Measurements from ENCODE around the gene CISTR.

Gene CISTR

GRCh38 chr12:53713516-53713915, 38.3 kb downstream of the CISTR start:
- DNase-seq, result no peak

GRCh38 chr12:53712059-53712643, 39.6 kb downstream of the CISTR start:
- DNase-seq, result no peak

DNA sequence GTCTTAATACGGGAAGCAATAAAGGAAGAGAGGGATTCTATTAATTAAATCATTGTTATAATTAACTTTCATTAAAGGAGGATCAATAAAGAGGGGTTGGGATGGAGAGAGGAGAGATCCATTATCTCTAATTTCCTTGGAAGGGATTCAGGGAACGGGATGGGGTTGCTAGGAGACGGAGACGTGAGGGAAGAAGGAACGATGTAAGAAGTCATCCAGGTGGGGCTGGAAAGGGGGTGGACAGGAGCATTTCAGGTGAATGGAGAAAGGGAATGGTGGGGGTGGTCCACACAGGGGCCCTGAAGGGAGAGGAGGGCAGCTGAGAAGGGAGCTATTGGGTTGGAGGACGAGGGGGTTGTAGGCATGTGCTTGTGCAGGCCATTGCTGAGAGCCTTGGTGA, 41.7 kb downstream of the CISTR start:
- no peak for DNase-seq

DNA sequence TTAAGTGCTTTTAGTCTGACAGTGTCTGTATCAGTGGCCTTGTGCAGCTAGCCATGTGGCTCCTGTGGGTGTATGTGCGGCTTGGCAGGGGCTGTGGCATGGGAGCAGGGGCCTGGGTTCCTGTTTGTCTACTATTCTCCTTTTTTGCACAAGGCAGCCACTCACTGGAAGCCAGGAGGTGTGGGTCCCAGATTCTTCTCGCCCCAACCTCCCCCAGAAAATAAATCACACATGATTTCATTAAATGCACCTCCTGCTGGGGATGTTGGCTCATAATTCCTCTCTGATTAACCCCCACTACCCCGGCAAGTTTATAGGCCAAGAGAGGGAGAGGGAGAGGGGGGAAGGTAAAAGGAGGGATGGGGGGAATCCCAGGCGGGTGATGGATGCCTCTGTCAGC, 42.1 kb downstream of the CISTR start:
- DNase-seq, result no peak

DNA sequence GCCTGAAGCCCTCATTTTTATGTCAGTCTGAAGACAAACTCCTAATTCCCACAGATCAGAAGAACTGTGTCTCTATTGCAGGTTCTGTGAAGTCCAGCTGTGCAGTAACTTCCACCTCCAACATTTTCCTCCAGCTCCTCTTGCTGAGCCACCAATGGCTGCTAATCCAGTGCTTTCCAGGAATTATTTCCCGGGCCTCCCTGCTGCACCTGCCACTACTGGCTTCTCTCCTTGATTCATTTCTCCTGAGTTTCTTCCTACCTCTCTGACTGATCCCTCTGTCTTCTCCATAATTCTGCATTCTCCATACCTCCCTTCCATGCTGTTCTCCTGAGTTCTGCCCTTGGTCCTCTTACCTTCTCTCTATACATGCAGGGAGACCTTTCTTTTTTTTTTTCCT, 45.7 kb downstream of the CISTR start:
- no peak for DNase-seq

- no peak for DNase-seq
Measured at GRCh38 chr12:53703756-53704155, 48.0 kb downstream of the CISTR start.

DNA sequence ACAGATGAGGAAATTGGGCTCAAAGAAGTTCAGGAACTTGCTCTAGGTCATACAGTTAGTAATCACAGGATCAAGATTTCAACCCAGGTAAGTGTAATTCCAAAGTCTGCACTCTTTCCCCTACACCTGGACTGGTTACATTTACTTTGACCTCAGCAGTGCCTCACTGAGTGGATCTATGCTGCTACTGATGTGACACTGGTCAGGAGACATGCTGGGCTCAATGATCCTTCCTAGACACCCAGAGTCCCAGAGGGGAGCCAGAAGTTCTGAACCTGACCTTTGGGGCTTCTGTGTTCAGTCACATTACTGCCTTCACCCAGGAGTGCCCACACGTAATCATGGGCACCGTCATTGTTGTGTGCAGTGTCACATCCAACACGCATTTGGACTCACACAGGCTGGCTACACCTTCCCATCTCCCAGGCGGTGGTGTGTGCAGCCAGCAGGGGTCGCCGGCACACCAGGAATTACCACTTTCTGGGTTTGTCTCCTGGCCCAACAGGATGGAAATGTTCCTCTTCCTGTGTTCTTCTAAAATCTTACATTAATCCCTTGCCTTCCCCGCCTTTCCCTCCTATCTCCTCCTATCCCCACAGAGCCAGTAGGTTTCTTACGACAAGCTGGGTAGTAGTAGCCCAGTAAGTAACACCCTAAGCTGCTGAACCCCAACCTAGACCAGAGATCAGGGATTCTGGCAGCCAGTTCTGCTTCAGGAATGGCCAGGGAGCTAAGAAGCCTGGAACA, 50.1 kb downstream of the CISTR start:
- DNase-seq, result peak; percentile 60 to 73

- peak in 1 of 2 donors; percentile 40 for DNase-seq
Measured at GRCh38 chr12:53700567-53700966, 51.2 kb downstream of the CISTR start.

DNA sequence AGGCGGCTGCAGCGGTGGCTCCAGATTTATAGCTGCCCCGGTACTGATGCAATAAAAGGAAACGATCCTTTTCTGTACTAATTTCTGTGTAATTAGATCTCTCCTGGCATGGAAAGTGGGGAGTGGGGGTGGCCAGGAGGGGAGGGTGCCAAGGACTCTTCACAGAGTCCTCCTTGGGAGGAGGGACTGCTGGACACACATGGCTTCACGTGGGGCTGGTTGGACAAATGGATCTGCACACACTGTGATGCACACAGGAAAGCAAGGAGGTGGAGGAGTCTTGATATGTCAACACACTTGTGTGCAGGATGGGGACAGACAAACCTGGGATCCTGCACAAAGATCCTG, 52.1 kb downstream of the CISTR start:
- no peak for DNase-seq

GRCh38 chr12:53698948-53699677, 52.7 kb downstream of the CISTR start:
- no peak for DNase-seq

- no peak for DNase-seq
Measured at GRCh38 chr12:53696655-53697331, 55.0 kb downstream of the CISTR start.
